Ovary (tissue), 9 donors: ENCODE measurements around the gene CCDC122. TPM values are rescaled to one million over a fixed set of nuclear protein-coding genes. Genes with fewer than 3 reads are reported as not detected.

ENCODE experiments used
- DNase-seq, 5 donors: peaks; one replicate each; pipeline ENCODE4 v3.0.0-alpha.2; 2019 to 2020
- H3K27ac ChIP-seq, 2 donors: fragments of 200-600 bp; one replicate each; pipeline versions ENCODE4 v1.5.1 to v1.8.0; 2019 to 2022
- H3K27me3 ChIP-seq: fragments of 200-600 bp; one replicate; pipeline ENCODE4 v1.8.0; 2022
- H3K36me3 ChIP-seq: fragments of 200-600 bp; sonication (generic); one replicate; pipeline ENCODE4 v1.5.1; 2019
- H3K4me1 ChIP-seq: one replicate; pipeline ENCODE4 v1.8.1; 2013; ENCODE audit warnings: mild to moderate bottlenecking, moderate library complexity; ENCODE audit not compliant: insufficient read depth
- H3K4me3 ChIP-seq: fragments of 200-600 bp; sonication (generic); one replicate; pipeline ENCODE4 v1.5.1; 2017
- H3K9me3 ChIP-seq, 2 donors: fragments of 200-600 bp in 1 of 2; sonication (generic) in 1 of 2; one replicate each; pipeline versions ENCODE4 v1.5.1 to v1.8.1; 2013 to 2019; ENCODE audit warnings: mild to moderate bottlenecking in 1 of 2, moderate library complexity in 1 of 2
- EP300 ChIP-seq: sonication (generic); formaldehyde crosslinking; IDR thresholded peaks from one replicate; pipeline ENCODE4 v1.6.1; 2017; ENCODE audit warnings: antibody characterized with exemption
- POLR2A ChIP-seq: fragments of 450-650 bp; IDR thresholded peaks from one replicate; pipeline ENCODE4 v1.6.1; 2017; ENCODE audit warnings: antibody characterized with exemption, mild to moderate bottlenecking, moderate library complexity
- WGBS, 3 donors: extraction: QIAGEN DNeasy Blood & Tissue Kit in 1 of 3; methylation state at CpG; one replicate each; pipeline versions ENCODE4 v1.1.5 to v1.1.7; 2013 to 2017; 5-methylcytosine and 5-hydroxymethylcytosine counted together
- intact Hi-C, 4 donors: fragments of 100-400 bp; cut with DNase I; formaldehyde crosslinking; loops; one replicate each; pipeline versions ENCODE4 v1.11.0 to v1.15.1; 2022 to 2023
- polyA plus RNA-seq, 2 donors: library from polyadenylated mRNA; stranded (reverse); fragments of 200-250 nt in 1 of 2; fragments of 350-450 nt in 1 of 2; fragmentation: Illumina TruSeq in 1 of 2; extraction: RNeasy Lipid Tissue Mini Kit (QIAGEN cat#74804) in 1 of 2; gene quantifications; one replicate each; pipeline ENCODE4 v1.2.3, GENCODE V29; 2013 to 2014
- total RNA-seq, 7 donors: library from RNA; depleted of rRNA in 2 of 7; stranded (reverse); fragments of >200 nt in 2 of 7; fragmentation: NEBNext Ultra II Directional in 3 of 7; extraction: Animal tissue kit (Norgen Biotek cat#: 25700) in 3 of 7; gene quantifications; one replicate each; pipeline versions ENCODE4 v1.1.0 to v1.2.4, GENCODE V29; 2016 to 2023
- TF ChIP-seq, protein P1 (sequence below), 3 donors: fragments of 450-650 bp in 2 of 3; fragments of 200-600 bp in 1 of 3; IDR thresholded peaks; one replicate each; pipeline versions ENCODE4 v1.5.1 to v1.8.0; 2016 to 2022; ENCODE audit warnings: antibody characterized with exemption in 3 of 3, mild to moderate bottlenecking in 1 of 3
- donor health status: DM: no; HTN: no; CAD: no; lungs with moderate emphysema.
- donor health status: DM: no; HTN: no; CAD: no.
- donor health status: Bipolar disorder and iron deficiency.
- donor health status: DM: yes; HTN: yes; CAD: no.
- donor health status: DM: no; HTN: no; CAD: no.
- donor health status: DM: yes; HTN: yes; CAD: no.

Gene CCDC122
- total and polyA plus RNA-seq, 9 donors: 4.2 to 15.2 (median 6.6) TPM

GRCh38 chr13:43916828-43917227 is 37.3 kb upstream of the CCDC122 start:
- Histone ChIP-seq H3K9me3 (no peaks in the 10 kb centered on the region), H3K27me3 (no peaks in the 10 kb centered on the region), H3K36me3 (no peaks in the 10 kb centered on the region), H3K4me1 (no peaks in the 10 kb centered on the region), H3K27ac (no peak overlapping the region), H3K4me3 (no peak overlapping the region)
- intact Hi-C loops: loop anchor here in 2 of 4 donors (10.0 kb wide), 3 partner anchors 138 to 538 kb away; no protein-coding TSS in a partner anchor
- WGBS, 3 donors: 2 to 18% (median 16%) methylated on average over 2 of the region's 2 CpGs
- no peak for TF ChIP-seq EP300
- no peak for TF ChIP-seq POLR2A
- TF ChIP-seq, protein P1, sequence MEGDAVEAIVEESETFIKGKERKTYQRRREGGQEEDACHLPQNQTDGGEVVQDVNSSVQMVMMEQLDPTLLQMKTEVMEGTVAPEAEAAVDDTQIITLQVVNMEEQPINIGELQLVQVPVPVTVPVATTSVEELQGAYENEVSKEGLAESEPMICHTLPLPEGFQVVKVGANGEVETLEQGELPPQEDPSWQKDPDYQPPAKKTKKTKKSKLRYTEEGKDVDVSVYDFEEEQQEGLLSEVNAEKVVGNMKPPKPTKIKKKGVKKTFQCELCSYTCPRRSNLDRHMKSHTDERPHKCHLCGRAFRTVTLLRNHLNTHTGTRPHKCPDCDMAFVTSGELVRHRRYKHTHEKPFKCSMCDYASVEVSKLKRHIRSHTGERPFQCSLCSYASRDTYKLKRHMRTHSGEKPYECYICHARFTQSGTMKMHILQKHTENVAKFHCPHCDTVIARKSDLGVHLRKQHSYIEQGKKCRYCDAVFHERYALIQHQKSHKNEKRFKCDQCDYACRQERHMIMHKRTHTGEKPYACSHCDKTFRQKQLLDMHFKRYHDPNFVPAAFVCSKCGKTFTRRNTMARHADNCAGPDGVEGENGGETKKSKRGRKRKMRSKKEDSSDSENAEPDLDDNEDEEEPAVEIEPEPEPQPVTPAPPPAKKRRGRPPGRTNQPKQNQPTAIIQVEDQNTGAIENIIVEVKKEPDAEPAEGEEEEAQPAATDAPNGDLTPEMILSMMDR (IDR thresholded peaks at IDR 0.05): no peak
- no peak for DNase-seq

GRCh38 chr13:43915451-43915850 is 35.9 kb upstream of the CCDC122 start:
- intact Hi-C loops: loop anchor here in 2 of 4 donors (10.0 kb wide), 3 partner anchors 139 to 539 kb away; no protein-coding TSS in a partner anchor
- no peak for TF ChIP-seq POLR2A
- no peak for TF ChIP-seq EP300
- TF ChIP-seq, protein P1 (IDR thresholded peaks at IDR 0.05): no peak
- no peaks in the 10 kb centered on the region for H3K4me1 ChIP-seq
- no peak overlapping the region for H3K27ac ChIP-seq
- WGBS, 3 donors: 52 to 86% (median 82%) methylated on average over 6 of the region's 6 CpGs
- H3K36me3 ChIP-seq: no peaks in the 10 kb centered on the region
- H3K27me3 ChIP-seq: no peaks in the 10 kb centered on the region
- H3K9me3 ChIP-seq: no peaks in the 10 kb centered on the region
- no peak overlapping the region for H3K4me3 ChIP-seq
- no peak for DNase-seq

DNA sequence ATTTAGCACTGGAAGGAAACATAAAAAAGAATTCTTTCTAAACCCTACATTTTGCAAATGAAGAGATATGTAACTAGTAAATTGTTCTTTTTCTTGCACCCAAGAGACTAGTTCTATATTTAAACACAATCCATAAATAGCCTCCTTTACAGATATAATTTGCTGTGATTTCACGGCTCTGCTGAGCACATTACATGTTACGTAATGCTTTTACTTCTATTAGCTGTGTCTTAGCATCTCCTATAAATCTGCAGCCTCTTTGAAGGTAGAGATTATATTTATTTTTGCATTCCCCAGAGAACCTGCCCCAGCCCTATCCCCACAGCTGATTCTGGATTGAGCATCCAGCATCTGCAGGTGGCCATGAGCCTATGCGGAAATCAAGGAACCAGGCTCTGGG is 32.3 kb upstream of the CCDC122 start:
- no peaks in the 10 kb centered on the region for H3K9me3 ChIP-seq
- H3K4me1 ChIP-seq: no peaks in the 10 kb centered on the region
- 42 to 85% (median 83%) methylated on average over 3 of the region's 3 CpGs for WGBS, 3 donors
- no peak for DNase-seq
- intact Hi-C loops: loop anchor here in 2 of 4 donors (10.0 kb wide), 3 partner anchors 143 to 543 kb away; no protein-coding TSS in a partner anchor
- H3K36me3 ChIP-seq: no peaks in the 10 kb centered on the region
- no peak overlapping the region for H3K27ac ChIP-seq
- no peaks in the 10 kb centered on the region for H3K27me3 ChIP-seq
- no peak for TF ChIP-seq POLR2A
- TF ChIP-seq, protein P1 (IDR thresholded peaks at IDR 0.05): no peak
- TF ChIP-seq EP300: no peak
- H3K4me3 ChIP-seq: no peak overlapping the region

GRCh38 chr13:43911278-43911677 is 31.7 kb upstream of the CCDC122 start:
- no peaks in the 10 kb centered on the region for H3K36me3 ChIP-seq
- TF ChIP-seq EP300 (no peak), POLR2A (no peak)
- TF ChIP-seq, protein P1 (IDR thresholded peaks at IDR 0.05): no peak
- WGBS, 3 donors: 54 to 55% (median 55%) methylated on average over 2 of the region's 2 CpGs
- H3K4me1 ChIP-seq: no peaks in the 10 kb centered on the region
- no peaks in the 10 kb centered on the region for H3K27me3 ChIP-seq
- H3K27ac ChIP-seq: no peak overlapping the region
- intact Hi-C loops: loop anchor here in 2 of 4 donors (10.0 kb wide), 3 partner anchors 144 to 544 kb away; no protein-coding TSS in a partner anchor
- no peak overlapping the region for H3K4me3 ChIP-seq
- DNase-seq: no peak
- no peaks in the 10 kb centered on the region for H3K9me3 ChIP-seq
